Right lobe of liver (tissue), 6 donors: ENCODE data around the gene C7orf25. TPM values are rescaled to one million over a fixed set of nuclear protein-coding genes. Genes with fewer than 3 reads are reported as not detected.

Source experiments
- ATAC-seq, 4 donors: fragments of 200-7000 bp; cut with Tn5 transposase; one replicate each; pipeline ENCODE4 v1.9.1; 2020; ENCODE audit warnings: mild to moderate bottlenecking in 4 of 4, moderate library complexity in 4 of 4
- DNase-seq, 3 donors: peaks; one replicate each; pipeline ENCODE4 v3.0.0-alpha.2; 2020
- H3K27ac ChIP-seq, 3 donors: fragments of 200-600 bp; one replicate each; pipeline ENCODE4 v1.8.0; 2022
- H3K27me3 ChIP-seq, 2 donors: fragments of 200-600 bp; one replicate each; pipeline ENCODE4 v1.8.0; 2022
- H3K36me3 ChIP-seq, 4 donors: fragments of 200-600 bp; sonication (generic) in 1 of 4; one replicate each; pipeline versions ENCODE4 v1.5.1 to v1.8.0; 2017 to 2022; ENCODE audit warnings: control low read depth in 1 of 4
- H3K4me1 ChIP-seq, 4 donors: fragments of 200-600 bp; sonication (generic) in 1 of 4; one replicate each; pipeline versions ENCODE4 v1.5.1 to v1.8.0; 2017 to 2022; ENCODE audit warnings: control low read depth in 1 of 4
- H3K4me3 ChIP-seq, 3 donors: fragments of 200-600 bp; one replicate each; pipeline ENCODE4 v1.8.0; 2022
- H3K9me3 ChIP-seq, 4 donors: fragments of 200-600 bp; sonication (generic) in 1 of 4; one replicate each; pipeline versions ENCODE4 v1.5.1 to v1.8.0; 2017 to 2022; ENCODE audit warnings: control low read depth in 1 of 4
- CTCF ChIP-seq, 4 donors: fragments of 200-600 bp in 3 of 4; fragments of 450-650 bp in 1 of 4; IDR thresholded peaks; one replicate each; pipeline versions ENCODE4 v1.5.1 to v1.8.0; 2016 to 2022; ENCODE audit warnings: antibody characterized with exemption in 4 of 4, mild to moderate bottlenecking in 2 of 4
- POLR2A ChIP-seq: fragments of 450-650 bp; IDR thresholded peaks from one replicate; pipeline ENCODE4 v1.6.1; 2017; ENCODE audit warnings: antibody characterized with exemption, mild to moderate bottlenecking
- WGBS: methylation state at CpG from one replicate; pipeline ENCODE4 v1.1.6; 2018; ENCODE audit warnings: low coverage, low lambda C conversion rate; ENCODE audit not compliant: insufficient coverage; ENCODE audit errors: missing lambda C conversion rate; 5-methylcytosine and 5-hydroxymethylcytosine counted together
- intact Hi-C, 2 donors: fragments of 100-400 bp; cut with DNase I; formaldehyde crosslinking; loops; one replicate each; pipeline versions ENCODE4 v1.11.2 to v1.14.1; 2022
- total RNA-seq, 6 experiments: library from RNA; depleted of rRNA in 2 of 6; stranded (reverse); fragments of >200 nt in 2 of 6; fragmentation: NEBNext Ultra II Directional in 3 of 6; extraction: Animal tissue kit (Norgen Biotek cat#: 25700) in 3 of 6; gene quantifications; one replicate each; pipeline versions ENCODE4 v1.1.0 to v1.2.4, GENCODE V29; 2016 to 2023
- donor health status: DM: no; HTN: yes; CAD: no.
- donor health status: DM: no; HTN: no; CAD: no.
- donor health status: DM: no; HTN: no; CAD: no.
- donor health status: DM: no; HTN: yes; CAD: no.
- donor health status: DM: no; HTN: yes; CAD: no.

C7orf25 gene
- total RNA-seq, 6 experiments from 2014 or later: 2.4 to 6.7 (median 3.7) TPM

GRCh38 chr7:42956062-42956461 is 44.2 kb upstream of the C7orf25 start:
- Histone ChIP-seq H3K27me3 (no peaks in the 10 kb centered on the region), H3K4me1 (no peaks in the 10 kb centered on the region), H3K4me3 (no peak overlapping the region), H3K36me3 (no peaks in the 10 kb centered on the region), H3K27ac (no peak overlapping the region), H3K9me3 (no peaks in the 10 kb centered on the region)
- no peak for TF ChIP-seq CTCF (IDR thresholded peaks at IDR 0.05)
- no peak for TF ChIP-seq POLR2A
- ATAC-seq: no peak
- no peak for DNase-seq
- intact Hi-C loops: no loop called here

- Histone ChIP-seq H3K4me1 (no peaks in the 10 kb centered on the region), H3K27ac (no peak overlapping the region), H3K9me3 (no peaks in the 10 kb centered on the region), H3K4me3 (no peak overlapping the region), H3K36me3 (no peaks in the 10 kb centered on the region), H3K27me3 (no peaks in the 10 kb centered on the region)
- TF ChIP-seq CTCF (IDR thresholded peaks at IDR 0.05) (no peak), POLR2A (no peak)
- DNase-seq: no peak
- ATAC-seq: no peak
- WGBS: 62% methylated on average over 4 of the region's 4 CpGs
- intact Hi-C loops: no loop called here
Measured at GRCh38 chr7:42953994-42954393, 42.1 kb upstream of the C7orf25 start.

GRCh38 chr7:42952328-42952727 is 40.5 kb upstream of the C7orf25 start:
- DNase-seq: no peak
- Histone ChIP-seq H3K27ac (no peak overlapping the region), H3K27me3 (no peaks in the 10 kb centered on the region), H3K36me3 (no peaks in the 10 kb centered on the region), H3K4me3 (no peak overlapping the region), H3K9me3 (no peaks in the 10 kb centered on the region), H3K4me1 (no peaks in the 10 kb centered on the region)
- WGBS: 74% methylated on average over 4 of the region's 4 CpGs
- TF ChIP-seq CTCF (IDR thresholded peaks at IDR 0.05) (no peak), POLR2A (no peak)
- ATAC-seq: no peak
- intact Hi-C loops: no loop called here

GRCh38 chr7:42950417-42950816 is 38.5 kb upstream of the C7orf25 start:
- intact Hi-C loops: no loop called here
- Histone ChIP-seq H3K27me3 (no peaks in the 10 kb centered on the region), H3K4me1 (no peaks in the 10 kb centered on the region), H3K9me3 (no peaks in the 10 kb centered on the region), H3K4me3 (no peak overlapping the region), H3K36me3 (no peaks in the 10 kb centered on the region), H3K27ac (no peak overlapping the region)
- DNase-seq (no peak), ATAC-seq (no peak)
- WGBS: 67% methylated on average over 3 of the region's 3 CpGs
- TF ChIP-seq CTCF (IDR thresholded peaks at IDR 0.05): no peak
- no peak for TF ChIP-seq POLR2A

GRCh38 chr7:42947521-42947920 is 35.7 kb upstream of the C7orf25 start:
- Histone ChIP-seq H3K4me3 (no peak overlapping the region), H3K9me3 (no peaks in the 10 kb centered on the region), H3K4me1 (no peaks in the 10 kb centered on the region), H3K27ac (no peak overlapping the region), H3K36me3 (no peaks in the 10 kb centered on the region), H3K27me3 (no peaks in the 10 kb centered on the region)
- intact Hi-C loops: loop anchor here in 1 of 2 donors (10.0 kb wide), 2 partner anchors 317 to 497 kb away; no protein-coding TSS in a partner anchor
- DNase-seq (no peak), ATAC-seq (no peak)
- no peak for TF ChIP-seq POLR2A
- no peak for TF ChIP-seq CTCF (IDR thresholded peaks at IDR 0.05)
- WGBS: 50% methylated on average over 2 of the region's 2 CpGs
